ENCODE data around the gene CCT6B. TPM values are rescaled to one million over a fixed set of nuclear protein-coding genes. Genes with fewer than 3 reads are reported as not detected.
"Not testable (repeated sequence)": the region's sequence is repeated elsewhere in the genome, so short reads cannot be mapped to it uniquely, and the experiment has no call there.

Gene CCT6B
- total and polyA plus RNA-seq, 11 donors, result 0.75 to 2.5 (median 1.8) TPM

DNA sequence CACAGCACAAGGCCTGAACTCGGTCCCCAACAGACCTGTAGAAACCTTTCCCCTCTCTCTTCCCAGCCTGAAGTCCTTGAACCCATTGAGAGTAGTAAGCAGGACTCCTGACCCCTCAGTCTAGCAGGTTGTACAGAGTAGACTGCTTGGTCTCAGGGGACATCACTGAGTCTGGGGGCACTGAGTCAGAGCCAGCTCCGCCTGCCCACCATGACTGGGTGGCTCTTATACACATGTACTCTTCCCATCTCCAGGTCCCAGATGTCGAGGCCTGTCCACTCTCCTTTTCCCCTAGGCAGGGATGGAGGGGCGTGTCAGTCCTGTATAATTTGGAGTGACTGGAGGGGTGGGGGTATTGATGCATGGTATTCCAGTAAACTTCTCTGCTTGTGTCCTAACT is 42.5 kb upstream of the CCT6B start:
- WGBS, 4 donors, result 91 to 96% (median 93%) methylated on average over 4 of the region's 4 CpGs
- Histone ChIP-seq H3K4me3 (no peak overlapping the region), H3K9me3 (no peaks in the 10 kb centered on the region), H3K27me3 (no peaks in the 10 kb centered on the region), H3K27ac (peak overlapping the region in 3 of 12 donors; percentile 3 to 66 (median 26)), H3K36me3 (peaks cover 0 to 89% (median 72%) of the 10 kb centered on the region in 9 donors), H3K4me1 (peaks cover 0 to 23% (median 2%) of the 10 kb centered on the region in 12 donors)
- TF ChIP-seq, protein P1, sequence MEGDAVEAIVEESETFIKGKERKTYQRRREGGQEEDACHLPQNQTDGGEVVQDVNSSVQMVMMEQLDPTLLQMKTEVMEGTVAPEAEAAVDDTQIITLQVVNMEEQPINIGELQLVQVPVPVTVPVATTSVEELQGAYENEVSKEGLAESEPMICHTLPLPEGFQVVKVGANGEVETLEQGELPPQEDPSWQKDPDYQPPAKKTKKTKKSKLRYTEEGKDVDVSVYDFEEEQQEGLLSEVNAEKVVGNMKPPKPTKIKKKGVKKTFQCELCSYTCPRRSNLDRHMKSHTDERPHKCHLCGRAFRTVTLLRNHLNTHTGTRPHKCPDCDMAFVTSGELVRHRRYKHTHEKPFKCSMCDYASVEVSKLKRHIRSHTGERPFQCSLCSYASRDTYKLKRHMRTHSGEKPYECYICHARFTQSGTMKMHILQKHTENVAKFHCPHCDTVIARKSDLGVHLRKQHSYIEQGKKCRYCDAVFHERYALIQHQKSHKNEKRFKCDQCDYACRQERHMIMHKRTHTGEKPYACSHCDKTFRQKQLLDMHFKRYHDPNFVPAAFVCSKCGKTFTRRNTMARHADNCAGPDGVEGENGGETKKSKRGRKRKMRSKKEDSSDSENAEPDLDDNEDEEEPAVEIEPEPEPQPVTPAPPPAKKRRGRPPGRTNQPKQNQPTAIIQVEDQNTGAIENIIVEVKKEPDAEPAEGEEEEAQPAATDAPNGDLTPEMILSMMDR (IDR thresholded peaks at IDR 0.05), result no peak
- TF ChIP-seq POLR2A (IDR thresholded peaks at IDR 0.05), result no peak
- intact Hi-C loops (cut with DNase I), result loop anchor here in 1 of 10 donors (5.0 kb wide), 1 partner anchor 114 kb away; the partner anchor contains the start of gene RAD51D
- DNase-seq, result no peak
- ATAC-seq, result no peak

DNA sequence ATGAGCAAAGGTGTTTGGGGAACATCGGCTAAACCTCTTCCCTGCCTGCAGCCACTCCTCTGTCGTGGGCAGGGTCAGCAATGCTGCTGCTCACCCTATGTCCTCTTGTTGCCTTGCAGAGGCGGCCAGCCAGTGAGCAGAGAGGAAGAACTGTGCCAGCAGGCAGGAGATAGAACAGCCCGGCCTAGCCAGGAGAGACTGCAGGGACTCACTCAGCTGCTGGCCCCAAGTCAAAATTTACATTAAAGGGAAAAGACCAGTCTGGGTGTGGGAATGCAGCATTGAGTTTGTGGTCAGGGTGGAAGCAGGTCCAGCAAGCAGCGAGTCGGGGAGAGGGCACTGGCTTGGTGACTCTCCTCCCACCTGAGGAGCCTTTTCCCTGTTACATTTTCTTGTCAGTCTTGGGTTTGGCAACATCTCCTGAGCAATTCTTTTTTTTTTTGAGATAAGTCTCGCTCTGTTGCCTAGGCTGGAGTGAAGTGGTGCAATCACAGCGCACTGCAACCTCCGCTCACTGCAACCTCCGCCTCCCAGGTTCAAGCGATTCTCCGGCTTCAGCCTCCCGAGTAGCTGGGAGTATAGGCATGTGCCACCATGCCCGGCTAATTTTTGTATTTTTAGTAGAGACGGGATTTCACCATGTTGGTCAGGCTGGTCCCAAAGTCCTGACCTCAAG is 41.8 kb upstream of the CCT6B start:
- Histone ChIP-seq H3K27ac (peak overlapping the region in 9 of 12 donors; percentile 3 to 66 (median 38)), H3K9me3 (no peaks in the 10 kb centered on the region), H3K4me1 (peaks cover 0 to 28% (median 2%) of the 10 kb centered on the region in 12 donors), H3K4me3 (no peak overlapping the region), H3K36me3 (peaks cover 0 to 89% (median 74%) of the 10 kb centered on the region in 9 donors), H3K27me3 (no peaks in the 10 kb centered on the region)
- 68 to 77% (median 70%) methylated on average over 15 of the region's 15 CpGs for whole genome bisulfite sequencing, 4 donors
- ATAC-seq (peak; percentile 88 to 90 (median 88)), DNase-seq (peak in 4 of 5 donors; percentile 49 to 82 (median 64))
- TF ChIP-seq, protein P1 (IDR thresholded peaks at IDR 0.05), result no peak
- TF ChIP-seq POLR2A (IDR thresholded peaks at IDR 0.05), result no peak
- intact Hi-C loops (cut with DNase I), result loop anchor here in 1 of 10 donors (5.0 kb wide), 1 partner anchor 114 kb away; the partner anchor contains the start of gene RAD51D

DNA sequence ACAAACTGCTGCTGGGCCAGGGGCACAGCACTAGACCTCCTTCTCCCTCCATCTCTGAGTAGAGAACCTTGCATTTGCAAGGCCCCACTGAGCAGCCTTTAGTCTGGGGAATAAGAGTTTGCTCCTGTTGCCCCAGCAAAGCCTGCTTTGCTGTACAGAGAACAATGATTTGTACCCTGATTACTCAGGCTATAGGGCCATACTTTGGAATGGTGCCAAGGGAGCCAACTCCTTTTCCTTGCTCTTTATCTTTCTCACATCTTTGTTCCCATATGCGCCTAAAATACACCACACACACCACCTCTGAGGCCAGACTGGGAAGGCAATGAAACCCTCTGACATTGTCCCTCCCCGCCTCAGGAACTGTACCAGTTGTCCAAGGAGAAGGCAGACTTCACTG is 40.3 kb upstream of the CCT6B start:
- ATAC-seq, result no peak
- no peaks in the 10 kb centered on the region for H3K27me3 ChIP-seq
- intact Hi-C loops (cut with DNase I), result loop anchor here in 1 of 10 donors (5.0 kb wide), 1 partner anchor 116 kb away; the partner anchor contains the start of gene RAD51D
- no peaks in the 10 kb centered on the region for H3K9me3 ChIP-seq
- TF ChIP-seq POLR2A (IDR thresholded peaks at IDR 0.05), result no peak
- TF ChIP-seq, protein P1 (IDR thresholded peaks at IDR 0.05), result no peak
- peaks cover 0 to 41% (median 7%) of the 10 kb centered on the region in 12 donors for H3K4me1 ChIP-seq
- H3K27ac ChIP-seq, result peak overlapping the region in 1 of 12 donors; percentile 66
- whole genome bisulfite sequencing, 4 donors, result 68 to 84% (median 73%) methylated on average over 2 of the region's 2 CpGs
- peaks cover 0 to 89% (median 68%) of the 10 kb centered on the region in 9 donors for H3K36me3 ChIP-seq
- DNase-seq, result no peak
- no peak overlapping the region for H3K4me3 ChIP-seq

DNA sequence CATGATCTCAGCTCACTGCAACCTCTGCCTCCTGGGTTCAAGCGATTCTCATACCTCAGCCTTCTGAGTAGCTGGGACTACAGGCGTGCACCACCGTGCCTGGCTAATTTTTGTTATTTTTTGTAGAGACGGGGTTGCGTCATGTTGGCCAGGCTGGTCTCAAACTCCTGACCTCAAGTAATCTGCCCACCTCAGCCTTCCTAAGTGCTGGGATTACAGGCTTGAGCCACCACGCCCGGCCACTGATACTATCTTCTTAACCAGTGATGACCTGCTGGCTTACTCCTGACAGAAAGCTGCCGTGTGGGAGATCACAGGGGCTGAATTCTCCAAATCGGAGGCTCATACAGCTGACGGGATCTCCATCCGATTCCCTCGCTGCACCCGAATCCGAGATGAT is 39.7 kb upstream of the CCT6B start:
- DNase-seq, H3K4me3 ChIP-seq, H3K9me3 ChIP-seq, H3K27me3 ChIP-seq, ATAC-seq: not testable (repeated sequence)
- Histone ChIP-seq H3K27ac (peak overlapping the region in 1 of 12 donors; percentile 66), H3K36me3 (peaks cover 0 to 90% (median 68%) of the 10 kb centered on the region in 9 donors), H3K4me1 (peaks cover 0 to 41% (median 7%) of the 10 kb centered on the region in 12 donors)
- intact Hi-C loops (cut with DNase I), result loop anchor here in 1 of 10 donors (5.0 kb wide), 1 partner anchor 116 kb away; the partner anchor contains the start of gene RAD51D
- 92 to 96% (median 92%) methylated on average over 14 of the region's 14 CpGs for WGBS, 4 donors
